ENCODE results near the gene MED12L. TPM values are rescaled to one million over a fixed set of nuclear protein-coding genes. Genes with fewer than 3 reads are reported as not detected.

The MED12L gene
- total and polyA plus RNA-seq, 4 experiments from 2014 or later = 0.35 to 0.78 TPM; not detected in 2

GRCh38 chr3:151307583-151308488 lies 222.4 kb downstream of the MED12L start:
- intact Hi-C loops (cut with micrococcal nuclease) = no loop called here
- no peak overlapping the region for H3K27ac Mint-ChIP-seq
- no peaks in the 10 kb centered on the region for H3K9me3 ChIP-seq (ENCODE audit: control insufficient read depth in 1 of 2, low read length in 2 of 2)
- H3K27ac ChIP-seq (ENCODE audit: low read depth, low read length) = no peak overlapping the region
- H3K4me1 ChIP-seq (ENCODE audit: insufficient read depth, low read length) = peaks cover 10% of the 10 kb centered on the region
- peaks cover 7 to 8% of the 10 kb centered on the region in 2 donors for H3K27me3 Mint-ChIP-seq
- ChIA-PET POLR2A (ENCODE audit: partially characterized antibody) (no interaction called here), CTCF (ENCODE audit: partially characterized antibody) (interaction anchor here (1.4 kb wide), 1 partner anchor 18 kb away, joined by 6 read pairs; no protein-coding TSS in a partner anchor)
- H3K9me3 Mint-ChIP-seq = peaks cover 0 to 2% (median 0%) of the 10 kb centered on the region in 8 donors
- H3K36me3 ChIP-seq (ENCODE audit: insufficient read depth, low read length) = no peaks in the 10 kb centered on the region
- H3K4me3 Mint-ChIP-seq = no peak overlapping the region
- H3K27me3 ChIP-seq (ENCODE audit: insufficient read depth, low read length) = no peaks in the 10 kb centered on the region
- H3K36me3 Mint-ChIP-seq = no peaks in the 10 kb centered on the region
- no peak for DNase-seq
- H3K4me1 Mint-ChIP-seq = peaks cover 5 to 14% (median 12%) of the 10 kb centered on the region in 4 donors
- no peak overlapping the region for H3K4me3 ChIP-seq (ENCODE audit: low read length in 2 of 2)

- CTCF ChIA-PET (ENCODE audit: partially characterized antibody) = no interaction called here
- H3K9me3 Mint-ChIP-seq = peaks cover 0 to 2% (median 0%) of the 10 kb centered on the region in 8 donors
- H3K27me3 ChIP-seq (ENCODE audit: insufficient read depth, low read length) = no peaks in the 10 kb centered on the region
- H3K27me3 Mint-ChIP-seq = peaks cover 0 to 3% of the 10 kb centered on the region in 2 donors
- H3K9me3 ChIP-seq (ENCODE audit: control insufficient read depth in 1 of 2, low read length in 2 of 2) = no peaks in the 10 kb centered on the region
- no peak overlapping the region for H3K4me3 ChIP-seq (ENCODE audit: low read length in 2 of 2)
- DNase-seq = no peak
- no peaks in the 10 kb centered on the region for H3K36me3 ChIP-seq (ENCODE audit: insufficient read depth, low read length)
- no peak overlapping the region for H3K4me3 Mint-ChIP-seq
- H3K4me1 ChIP-seq (ENCODE audit: insufficient read depth, low read length) = peaks cover 10% of the 10 kb centered on the region
- H3K27ac ChIP-seq (ENCODE audit: low read depth, low read length) = no peak overlapping the region
- H3K4me1 Mint-ChIP-seq = peaks cover 5 to 14% (median 12%) of the 10 kb centered on the region in 4 donors
- no peak overlapping the region for H3K27ac Mint-ChIP-seq
- no peaks in the 10 kb centered on the region for H3K36me3 Mint-ChIP-seq
- intact Hi-C loops (cut with micrococcal nuclease) = no loop called here
- POLR2A ChIA-PET (ENCODE audit: partially characterized antibody) = no interaction called here
Measured at GRCh38 chr3:151309566-151309965, 224.1 kb downstream of the MED12L start.

- CTCF ChIA-PET (ENCODE audit: partially characterized antibody) = interaction anchor here (3.5 kb wide), 1 partner anchor 14 kb away, joined by 13 read pairs; no protein-coding TSS in a partner anchor
- Mint-ChIP-seq H3K9me3 (no peaks in the 10 kb centered on the region), H3K36me3 (no peaks in the 10 kb centered on the region), H3K4me3 (no peak overlapping the region), H3K27me3 (peaks cover 1 to 4% of the 10 kb centered on the region in 2 donors), H3K27ac (no peak overlapping the region), H3K4me1 (peaks cover 0 to 5% (median 0%) of the 10 kb centered on the region in 4 donors)
- H3K9me3 ChIP-seq (ENCODE audit: control insufficient read depth in 1 of 2, low read length in 2 of 2) = no peaks in the 10 kb centered on the region
- no peaks in the 10 kb centered on the region for H3K4me1 ChIP-seq (ENCODE audit: insufficient read depth, low read length)
- H3K4me3 ChIP-seq (ENCODE audit: low read length in 2 of 2) = no peak overlapping the region
- H3K36me3 ChIP-seq (ENCODE audit: insufficient read depth, low read length) = no peaks in the 10 kb centered on the region
- no peak overlapping the region for H3K27ac ChIP-seq (ENCODE audit: low read depth, low read length)
- H3K27me3 ChIP-seq (ENCODE audit: insufficient read depth, low read length) = no peaks in the 10 kb centered on the region
- intact Hi-C loops (cut with micrococcal nuclease) = no loop called here
- no peak for DNase-seq
- POLR2A ChIA-PET (ENCODE audit: partially characterized antibody) = no interaction called here
Measured at GRCh38 chr3:151312972-151313371, 227.5 kb downstream of the MED12L start.

- no peak overlapping the region for H3K4me3 ChIP-seq (ENCODE audit: low read length in 2 of 2)
- POLR2A ChIA-PET (ENCODE audit: partially characterized antibody) = no interaction called here
- peaks cover 0 to 5% (median 0%) of the 10 kb centered on the region in 4 donors for H3K4me1 Mint-ChIP-seq
- H3K27ac Mint-ChIP-seq = no peak overlapping the region
- no peak overlapping the region for H3K4me3 Mint-ChIP-seq
- no peaks in the 10 kb centered on the region for H3K9me3 ChIP-seq (ENCODE audit: control insufficient read depth in 1 of 2, low read length in 2 of 2)
- CTCF ChIA-PET (ENCODE audit: partially characterized antibody) = interaction anchor here (3.5 kb wide), 1 partner anchor 13 kb away, joined by 13 read pairs; no protein-coding TSS in a partner anchor
- no peaks in the 10 kb centered on the region for H3K27me3 ChIP-seq (ENCODE audit: insufficient read depth, low read length)
- no peaks in the 10 kb centered on the region for H3K9me3 Mint-ChIP-seq
- H3K27me3 Mint-ChIP-seq = peaks cover 1 to 4% of the 10 kb centered on the region in 2 donors
- no peak for DNase-seq
- no peak overlapping the region for H3K27ac ChIP-seq (ENCODE audit: low read depth, low read length)
- intact Hi-C loops (cut with micrococcal nuclease) = no loop called here
- H3K36me3 ChIP-seq (ENCODE audit: insufficient read depth, low read length) = no peaks in the 10 kb centered on the region
- H3K36me3 Mint-ChIP-seq = no peaks in the 10 kb centered on the region
- no peaks in the 10 kb centered on the region for H3K4me1 ChIP-seq (ENCODE audit: insufficient read depth, low read length)
Measured at GRCh38 chr3:151314137-151314536, 228.7 kb downstream of the MED12L start.

GRCh38 chr3:151314593-151314992 lies 229.1 kb downstream of the MED12L start:
- no peaks in the 10 kb centered on the region for H3K36me3 ChIP-seq (ENCODE audit: insufficient read depth, low read length)
- H3K27ac Mint-ChIP-seq = no peak overlapping the region
- no peak overlapping the region for H3K27ac ChIP-seq (ENCODE audit: low read depth, low read length)
- no peaks in the 10 kb centered on the region for H3K36me3 Mint-ChIP-seq
- intact Hi-C loops (cut with micrococcal nuclease) = no loop called here
- no peak for DNase-seq
- no peaks in the 10 kb centered on the region for H3K9me3 ChIP-seq (ENCODE audit: control insufficient read depth in 1 of 2, low read length in 2 of 2)
- H3K4me1 ChIP-seq (ENCODE audit: insufficient read depth, low read length) = no peaks in the 10 kb centered on the region
- no peaks in the 10 kb centered on the region for H3K27me3 ChIP-seq (ENCODE audit: insufficient read depth, low read length)
- CTCF ChIA-PET (ENCODE audit: partially characterized antibody) = interaction anchor here (3.5 kb wide), 1 partner anchor 12 kb away, joined by 13 read pairs; no protein-coding TSS in a partner anchor
- no peak overlapping the region for H3K4me3 Mint-ChIP-seq
- POLR2A ChIA-PET (ENCODE audit: partially characterized antibody) = no interaction called here
- no peaks in the 10 kb centered on the region for H3K9me3 Mint-ChIP-seq
- no peak overlapping the region for H3K4me3 ChIP-seq (ENCODE audit: low read length in 2 of 2)
- H3K27me3 Mint-ChIP-seq = peaks cover 0 to 4% of the 10 kb centered on the region in 2 donors
- peaks cover 0 to 5% (median 0%) of the 10 kb centered on the region in 4 donors for H3K4me1 Mint-ChIP-seq

- Histone ChIP-seq H3K4me1 (ENCODE audit: insufficient read depth, low read length) (no peaks in the 10 kb centered on the region), H3K9me3 (ENCODE audit: control insufficient read depth in 1 of 2, low read length in 2 of 2) (no peaks in the 10 kb centered on the region), H3K36me3 (ENCODE audit: insufficient read depth, low read length) (no peaks in the 10 kb centered on the region), H3K27me3 (ENCODE audit: insufficient read depth, low read length) (no peaks in the 10 kb centered on the region), H3K4me3 (ENCODE audit: low read length in 2 of 2) (no peak overlapping the region), H3K27ac (ENCODE audit: low read depth, low read length) (no peak overlapping the region)
- intact Hi-C loops (cut with micrococcal nuclease) = no loop called here
- H3K27ac Mint-ChIP-seq = no peak overlapping the region
- ChIA-PET CTCF (ENCODE audit: partially characterized antibody) (interaction anchor here (3.5 kb wide), 1 partner anchor 12 kb away, joined by 13 read pairs; no protein-coding TSS in a partner anchor), POLR2A (ENCODE audit: partially characterized antibody) (no interaction called here)
- no peaks in the 10 kb centered on the region for H3K36me3 Mint-ChIP-seq
- H3K4me3 Mint-ChIP-seq = no peak overlapping the region
- peaks cover 0 to 4% of the 10 kb centered on the region in 2 donors for H3K27me3 Mint-ChIP-seq
- no peaks in the 10 kb centered on the region for H3K9me3 Mint-ChIP-seq
- peaks cover 0 to 5% (median 0%) of the 10 kb centered on the region in 4 donors for H3K4me1 Mint-ChIP-seq
- DNase-seq = no peak
Measured at GRCh38 chr3:151315136-151315535, 229.7 kb downstream of the MED12L start.

- Mint-ChIP-seq H3K27me3 (peaks cover 0 to 4% of the 10 kb centered on the region in 2 donors), H3K27ac (no peak overlapping the region), H3K4me1 (peaks cover 0 to 5% (median 0%) of the 10 kb centered on the region in 4 donors), H3K36me3 (no peaks in the 10 kb centered on the region), H3K4me3 (no peak overlapping the region), H3K9me3 (no peaks in the 10 kb centered on the region)
- no peak for DNase-seq
- no peak overlapping the region for H3K27ac ChIP-seq (ENCODE audit: low read depth, low read length)
- CTCF ChIA-PET (ENCODE audit: partially characterized antibody) = no interaction called here
- intact Hi-C loops (cut with micrococcal nuclease) = no loop called here
- no peaks in the 10 kb centered on the region for H3K4me1 ChIP-seq (ENCODE audit: insufficient read depth, low read length)
- no peaks in the 10 kb centered on the region for H3K27me3 ChIP-seq (ENCODE audit: insufficient read depth, low read length)
- H3K4me3 ChIP-seq (ENCODE audit: low read length in 2 of 2) = no peak overlapping the region
- no peaks in the 10 kb centered on the region for H3K9me3 ChIP-seq (ENCODE audit: control insufficient read depth in 1 of 2, low read length in 2 of 2)
- H3K36me3 ChIP-seq (ENCODE audit: insufficient read depth, low read length) = no peaks in the 10 kb centered on the region
- POLR2A ChIA-PET (ENCODE audit: partially characterized antibody) = no interaction called here
Measured at GRCh38 chr3:151315846-151316245, 230.4 kb downstream of the MED12L start.

All from CD4-positive, alpha-beta memory T cell (primary cell).